HepG2 (cell line): ENCODE measurements around the gene ACOT6. TPM values are rescaled to one million over a fixed set of nuclear protein-coding genes. Genes with fewer than 3 reads are reported as not detected.
A peak's percentile ranks its signal among the peaks of the same experiment; 100 is the strongest.

ENCODE experiments used
- BRCA1 ChIP-seq: sonication (generic); formaldehyde crosslinking; IDR thresholded peaks from 2 replicates; pipeline ENCODE4 v1.4.0; 2020; ENCODE audit warnings: missing genetic modification reagents
- CHD2 ChIP-seq: IDR thresholded peaks from 2 replicates; pipeline ENCODE4 v1.6.1; 2011; ENCODE audit warnings: low read depth, low read length, improper control_type of control experiment
- FIP1L1 ChIP-seq: fragments of 200-400 bp; formaldehyde crosslinking; IDR thresholded peaks from 2 replicates; pipeline ENCODE4 v1.6.1; 2018; ENCODE audit warnings: low read depth, mild to moderate bottlenecking, low read length, moderate library complexity, borderline replicate concordance; ENCODE audit not compliant: insufficient read depth
- HDAC2 ChIP-seq: sonication (generic); formaldehyde crosslinking; IDR thresholded peaks from 2 replicates; pipeline ENCODE4 v1.4.0; 2020; ENCODE audit warnings: missing genetic modification reagents
- HHEX ChIP-seq: IDR thresholded peaks from 2 replicates; pipeline ENCODE4 v1.6.1; 2016; ENCODE audit warnings: control low read depth
- HMG20B ChIP-seq: conservative IDR thresholded peaks from 2 replicates; pipeline ENCODE4 v1.6.1; 2016; ENCODE audit warnings: missing genetic modification reagents, missing compliant biosample characterization
- IRX3 ChIP-seq: sonication (generic); formaldehyde crosslinking; IDR thresholded peaks from 2 replicates; pipeline ENCODE4 v1.8.1; 2023; ENCODE audit warnings: mild to moderate bottlenecking, low read depth, missing genetic modification reagents, borderline replicate concordance
- KLF9 ChIP-seq: IDR thresholded peaks from 2 replicates; pipeline ENCODE4 v1.6.1; 2016; ENCODE audit warnings: low read depth
- MBNL3 ChIP-seq: fragments of 250-450 bp; sonication (Bioruptor Pico); conservative IDR thresholded peaks from 2 replicates; pipeline ENCODE4 v1.8.0; 2022; ENCODE audit warnings: mild to moderate bottlenecking, inconsistent platforms
- MED1 ChIP-seq: sonication (generic); formaldehyde crosslinking; IDR thresholded peaks from 2 replicates; pipeline ENCODE4 v1.4.0; 2020; ENCODE audit warnings: missing genetic modification reagents
- NR2C2 ChIP-seq: sonication (generic); formaldehyde crosslinking; IDR thresholded peaks from 2 replicates; pipeline ENCODE4 v1.4.0; 2020; ENCODE audit warnings: missing genetic modification reagents, mild to moderate bottlenecking, moderate library complexity, borderline replicate concordance
- PAX8 ChIP-seq: sonication (generic); formaldehyde crosslinking; IDR thresholded peaks from 2 replicates; pipeline ENCODE4 v1.8.0; 2022; ENCODE audit warnings: mild to moderate bottlenecking, missing genetic modification reagents, borderline replicate concordance
- TOPORS ChIP-seq: sonication (generic); formaldehyde crosslinking; IDR thresholded peaks from 2 replicates; pipeline ENCODE4 v1.8.0; 2023; ENCODE audit warnings: mild to moderate bottlenecking, missing genetic modification reagents
- ZBTB4 ChIP-seq: sonication (generic); formaldehyde crosslinking; IDR thresholded peaks from 2 replicates; pipeline ENCODE4 v1.4.0; 2020; ENCODE audit warnings: missing genetic modification reagents, mild to moderate bottlenecking, borderline replicate concordance
- ZFP62 ChIP-seq: sonication (generic); formaldehyde crosslinking; IDR thresholded peaks from 2 replicates; pipeline ENCODE4 v1.4.0; 2020; ENCODE audit warnings: missing genetic modification reagents
- ZNF549 ChIP-seq: sonication (generic); formaldehyde crosslinking; IDR thresholded peaks from 2 replicates; pipeline ENCODE4 v1.5.0; 2020; ENCODE audit warnings: missing genetic modification reagents
- ZNF598 ChIP-seq: sonication (generic); formaldehyde crosslinking; IDR thresholded peaks from 2 replicates; pipeline ENCODE4 v1.5.1; 2020; ENCODE audit warnings: mild to moderate bottlenecking, missing genetic modification reagents, borderline replicate concordance
- ZNF770 ChIP-seq: sonication (generic); formaldehyde crosslinking; IDR thresholded peaks from 2 replicates; pipeline ENCODE4 v1.5.0; 2020; ENCODE audit warnings: mild to moderate bottlenecking, missing genetic modification reagents
- ZNF792 ChIP-seq: IDR thresholded peaks from 2 replicates; pipeline ENCODE4 v1.6.1; 2016
- polyA plus RNA-seq, 8 experiments: library from polyadenylated mRNA; depleted of rRNA in 3 of 8; stranded (reverse) in 7 of 8; unstranded in 1 of 8; fragments of >200 nt; fragmentation: Illumina TruSeq in 4 of 8; extraction: Trizol in 4 of 8; gene quantifications; 2 replicates each; pipeline versions ENCODE4 v1.2.1 to v1.2.3, GENCODE V29; 2011 to 2016; ENCODE audit warnings: low read depth in 4 of 8, missing spikeins in 1 of 8, mixed read lengths in 1 of 8; ENCODE audit not compliant: insufficient read depth in 1 of 8
- total RNA-seq, 5 experiments: library from RNA; depleted of rRNA; stranded (reverse); fragments of >200 nt; fragmentation: Illumina TruSeq; extraction: Trizol; gene quantifications; 2 replicates each; pipeline ENCODE4 v1.2.3, GENCODE V29; 2016; ENCODE audit warnings: low read depth in 1 of 5
- TF ChIP-seq, protein P1 (sequence below): sonication (generic); formaldehyde crosslinking; IDR thresholded peaks from 2 replicates; pipeline ENCODE4 v1.5.1; 2020; ENCODE audit warnings: missing genetic modification reagents, mild to moderate bottlenecking, borderline replicate concordance
- TF ChIP-seq, protein P2 (sequence below): sonication (generic); formaldehyde crosslinking; conservative IDR thresholded peaks from 2 replicates; pipeline ENCODE4 v1.4.0; 2020; ENCODE audit warnings: missing genetic modification reagents

ACOT6 gene
- total and polyA plus RNA-seq, 2 of the 13 experiments (the other 11 are each of a cell fraction or from before 2014, with no cell fraction given): 0.15 to 0.27 TPM

GRCh38 chr14:73644531-73645247 is 32.4 kb downstream of the ACOT6 start, which contains the start of gene DNAL1 (continued):
- TF ChIP-seq, protein P1, sequence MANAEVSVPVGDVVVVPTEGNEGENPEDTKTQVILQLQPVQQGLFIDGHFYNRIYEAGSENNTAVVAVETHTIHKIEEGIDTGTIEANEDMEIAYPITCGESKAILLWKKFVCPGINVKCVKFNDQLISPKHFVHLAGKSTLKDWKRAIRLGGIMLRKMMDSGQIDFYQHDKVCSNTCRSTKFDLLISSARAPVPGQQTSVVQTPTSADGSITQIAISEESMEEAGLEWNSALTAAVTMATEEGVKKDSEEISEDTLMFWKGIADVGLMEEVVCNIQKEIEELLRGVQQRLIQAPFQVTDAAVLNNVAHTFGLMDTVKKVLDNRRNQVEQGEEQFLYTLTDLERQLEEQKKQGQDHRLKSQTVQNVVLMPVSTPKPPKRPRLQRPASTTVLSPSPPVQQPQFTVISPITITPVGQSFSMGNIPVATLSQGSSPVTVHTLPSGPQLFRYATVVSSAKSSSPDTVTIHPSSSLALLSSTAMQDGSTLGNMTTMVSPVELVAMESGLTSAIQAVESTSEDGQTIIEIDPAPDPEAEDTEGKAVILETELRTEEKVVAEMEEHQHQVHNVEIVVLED (CRISPR knock-in tag): peak; percentile 55; the same call in 1 of the 2 replicates
- TF ChIP-seq HDAC2 (CRISPR knock-in tag): peak; percentile 38; the same call in 1 of the 2 replicates
- no peak for TF ChIP-seq TOPORS (CRISPR knock-in tag)
- TF ChIP-seq ZFP62 (CRISPR knock-in tag): no peak
- no peak for TF ChIP-seq ZNF792 (CRISPR knock-in tag)
- no peak for TF ChIP-seq HMG20B (CRISPR knock-in tag)
- TF ChIP-seq MBNL3: no peak
- TF ChIP-seq NR2C2 (CRISPR knock-in tag): peak; percentile 95
- 0 out of 2 replicates have a peak, but pooled peaks have one; percentile 53 for TF ChIP-seq ZBTB4
- TF ChIP-seq PAX8 (CRISPR knock-in tag): no peak
- no peak for TF ChIP-seq CHD2
- no peak for TF ChIP-seq BRCA1 (CRISPR knock-in tag)
- TF ChIP-seq KLF9 (CRISPR knock-in tag): 0 out of 2 replicates have a peak, but pooled peaks have one; percentile 55
- TF ChIP-seq FIP1L1: no peak
- TF ChIP-seq ZNF598: peak; percentile 81; the same call in 1 of the 2 replicates
- TF ChIP-seq ZNF549 (CRISPR knock-in tag): no peak
- TF ChIP-seq, protein P2, sequence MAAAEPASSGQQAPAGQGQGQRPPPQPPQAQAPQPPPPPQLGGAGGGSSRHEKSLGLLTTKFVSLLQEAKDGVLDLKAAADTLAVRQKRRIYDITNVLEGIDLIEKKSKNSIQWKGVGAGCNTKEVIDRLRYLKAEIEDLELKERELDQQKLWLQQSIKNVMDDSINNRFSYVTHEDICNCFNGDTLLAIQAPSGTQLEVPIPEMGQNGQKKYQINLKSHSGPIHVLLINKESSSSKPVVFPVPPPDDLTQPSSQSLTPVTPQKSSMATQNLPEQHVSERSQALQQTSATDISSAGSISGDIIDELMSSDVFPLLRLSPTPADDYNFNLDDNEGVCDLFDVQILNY (CRISPR knock-in tag): no peak
- no peak for TF ChIP-seq MED1 (CRISPR knock-in tag)
- peak; percentile 45; the same call in 1 of the 2 replicates for TF ChIP-seq ZNF770 (CRISPR knock-in tag)
- TF ChIP-seq IRX3 (CRISPR knock-in tag): 0 out of 2 replicates have a peak, but pooled peaks have one; percentile 25
- no peak for TF ChIP-seq HHEX (CRISPR knock-in tag)
